B cell (primary cell): ENCODE measurements around the gene PSMD12. TPM values are rescaled to one million over a fixed set of nuclear protein-coding genes. Genes with fewer than 3 reads are reported as not detected.

ENCODE experiments used
- ATAC-seq: fragments of 200-7000 bp; cut with Tn5 transposase; one replicate; pipeline ENCODE4 v1.10.0; 2021; ENCODE audit warnings: low read depth, mild to moderate bottlenecking, moderate number of reproducible peaks, moderate library complexity
- CTCF ChIA-PET: fragments of 350-600 bp; sonication (Branson Sonifier 250); formaldehyde crosslinking; loops from one replicate; lab custom pipeline; 2021; ENCODE audit warnings: antibody characterized with exemption, inconsistent platforms; lab: Charles Lee
- POLR2A ChIA-PET: fragments of 350-600 bp; sonication (Branson Sonifier 250); formaldehyde crosslinking; loops from one replicate; lab custom pipeline; 2021; ENCODE audit warnings: antibody characterized with exemption; lab: Charles Lee
- DNase-seq: peaks from one replicate; pipeline ENCODE4 v3.0.0; 2013
- H2AFZ ChIP-seq: 2 replicates; pipeline ENCODE4 v1.6.1; 2012; ENCODE audit warnings: mild to moderate bottlenecking, low read depth, low read length; ENCODE audit not compliant: insufficient read depth, poor library complexity, severe bottlenecking
- H3K27ac ChIP-seq, 2 donors: 1 replicate in 1 of 2; 2 replicates in 1 of 2; pipeline ENCODE4 v1.5.1; 2012 to 2013; ENCODE audit warnings: low read length in 2 of 2, mild to moderate bottlenecking in 2 of 2, moderate library complexity in 1 of 2
- H3K27me3 ChIP-seq, 4 experiments: fragments of 200-600 bp in 1 of 4; sonication (generic) in 1 of 4; replicated peaks in 1 of 4; 1 replicate in 2 of 4; 2 replicates in 2 of 4; pipeline versions ENCODE4 v1.6.1 to v1.7.0; 2013 to 2016; ENCODE audit warnings: low read length in 3 of 4, mild to moderate bottlenecking in 2 of 4, mixed read lengths in 1 of 4, moderate library complexity in 1 of 4; ENCODE audit not compliant: insufficient read depth in 4 of 4, control insufficient read depth in 3 of 4; ENCODE audit errors: control extremely low read depth in 1 of 4
- H3K36me3 ChIP-seq, 2 experiments: replicated peaks in 1 of 2; 1 replicate in 1 of 2; 2 replicates in 1 of 2; pipeline versions ENCODE4 v1.6.1 to v1.7.1; 2013; ENCODE audit warnings: low read length in 1 of 2; ENCODE audit not compliant: insufficient read depth in 2 of 2, control insufficient read depth in 1 of 2; ENCODE audit errors: control extremely low read depth in 1 of 2, extremely low read depth in 1 of 2
- H3K4me1 ChIP-seq, 2 donors: fragments of 200-600 bp in 1 of 2; sonication (generic) in 1 of 2; 1 replicate in 1 of 2; 2 replicates in 1 of 2; pipeline versions ENCODE4 v1.5.1 to v1.6.1; 2013 to 2017; ENCODE audit warnings: low read length in 2 of 2; ENCODE audit not compliant: control insufficient read depth in 2 of 2, insufficient read depth in 2 of 2
- H3K4me2 ChIP-seq: replicated peaks from 2 replicates; pipeline ENCODE3; 2012; ENCODE audit warnings: mild to moderate bottlenecking, low read depth, low read length; ENCODE audit not compliant: poor library complexity, severe bottlenecking
- H3K4me3 ChIP-seq, 5 experiments: fragments of 200-600 bp in 1 of 5; sonication (generic) in 1 of 5; 1 replicate in 3 of 5; 2 replicates in 2 of 5; pipeline versions ENCODE4 v1.5.1 to v1.7.0; 2011 to 2016; ENCODE audit warnings: low read length in 4 of 5, mild to moderate bottlenecking in 4 of 5, low read depth in 2 of 5, control low read depth in 1 of 5, moderate library complexity in 1 of 5; ENCODE audit not compliant: insufficient read depth in 1 of 5; ENCODE audit errors: control extremely low read depth in 1 of 5, extremely low read depth in 1 of 5
- H3K79me2 ChIP-seq: fragments of 200-600 bp; sonication (generic); one replicate; pipeline ENCODE4 v1.6.0; 2016; ENCODE audit warnings: low read length; ENCODE audit not compliant: control insufficient read depth, insufficient read depth
- H3K9ac ChIP-seq: fragments of 200-600 bp; sonication (generic); 2 replicates; pipeline ENCODE4 v1.6.1; 2017; ENCODE audit warnings: mild to moderate bottlenecking, low read length, moderate library complexity
- H3K9me3 ChIP-seq, 3 donors: one replicate each; pipeline versions ENCODE4 v1.6.1 to v1.7.1; 2013; ENCODE audit warnings: low read length in 2 of 3; ENCODE audit not compliant: control insufficient read depth in 2 of 3, insufficient read depth in 1 of 3; ENCODE audit errors: control extremely low read depth in 1 of 3
- H4K20me1 ChIP-seq: 2 replicates; pipeline ENCODE4 v1.6.0; 2012; ENCODE audit warnings: mild to moderate bottlenecking, low read length; ENCODE audit not compliant: insufficient read depth, control insufficient read depth, poor library complexity, severe bottlenecking
- H3K27ac Mint-ChIP-seq: one replicate; pipeline ENCODE4 v1.8.0; 2021; ENCODE audit warnings: mixed read lengths
- H3K27me3 Mint-ChIP-seq: one replicate; pipeline ENCODE4 v1.8.0; 2021; ENCODE audit warnings: mixed read lengths
- H3K4me1 Mint-ChIP-seq: one replicate; pipeline ENCODE4 v1.8.0; 2021; ENCODE audit warnings: mixed read lengths
- H3K4me3 Mint-ChIP-seq: one replicate; pipeline ENCODE4 v1.8.0; 2021; ENCODE audit warnings: mixed read lengths
- H3K9me3 Mint-ChIP-seq: one replicate; pipeline ENCODE4 v1.8.0; 2022; ENCODE audit warnings: mixed read lengths; ENCODE audit not compliant: insufficient read depth
- EZH2 ChIP-seq: IDR thresholded peaks from 2 replicates; pipeline ENCODE4 v1.6.1; 2012; ENCODE audit warnings: borderline replicate concordance, low read depth, mild to moderate bottlenecking, moderate library complexity, low read length; ENCODE audit not compliant: insufficient read depth, poor library complexity, severe bottlenecking
- WGBS: methylation state at CpG from one replicate; pipeline ENCODE4 v1.1.5; 2013; ENCODE audit warnings: missing lambda C conversion rate; ENCODE audit not compliant: insufficient coverage; 5-methylcytosine and 5-hydroxymethylcytosine counted together
- intact Hi-C: fragments of 100-400 bp; cut with micrococcal nuclease; formaldehyde crosslinking; loops from one replicate; pipeline ENCODE4 v1.10.0; 2022
- polyA plus RNA-seq: library from polyadenylated mRNA; depleted of rRNA; stranded (reverse); fragments of >200 nt; gene quantifications from 2 replicates; pipeline ENCODE4 v1.2.3, GENCODE V29; 2012
- total RNA-seq, 2 donors: library from RNA; stranded (reverse); fragments of 120-200 nt in 1 of 2; gene quantifications; 1 replicate in 1 of 2; 2 replicates in 1 of 2; pipeline versions ENCODE4 v1.2.3 to v1.2.4, GENCODE V29; 2013 to 2022
- TF ChIP-seq, protein P1 (sequence below): fragments of 200-600 bp; IDR thresholded peaks from one replicate; pipeline ENCODE4 v1.8.0; 2022; ENCODE audit warnings: antibody characterized with exemption, mild to moderate bottlenecking

Gene PSMD12
- total and polyA plus RNA-seq, 2 donors (not counting 1 experiment from before 2014, with no cell fraction given): 6.4 to 36.7 TPM

DNA sequence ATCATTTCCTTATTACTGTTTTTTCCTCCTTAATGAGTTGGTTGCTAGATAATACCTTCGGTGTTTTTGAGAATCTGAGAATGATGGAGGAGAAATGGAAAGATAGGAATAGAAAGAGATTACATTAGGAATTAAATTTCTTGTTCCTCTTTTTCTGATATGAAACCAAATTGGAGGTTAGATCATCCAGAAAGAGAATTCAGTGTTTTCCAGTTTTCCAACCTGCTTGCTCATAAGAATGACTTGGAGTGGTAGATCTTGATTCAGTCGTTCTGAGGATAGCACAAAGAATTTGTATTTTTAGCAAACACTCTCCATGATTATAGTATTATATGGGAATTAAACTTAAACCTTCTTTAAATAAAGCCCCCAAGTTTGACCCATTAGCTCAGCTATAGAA lies 46.6 kb upstream of the PSMD12 start:
- H3K27ac Mint-ChIP-seq: no peak overlapping the region
- intact Hi-C loops: no loop called here
- peaks cover 0 to 7% (median 4%) of the 10 kb centered on the region in 3 donors for H3K9me3 ChIP-seq
- no CpG with 5 or more reads among the region's 2 CpGs for WGBS
- no peak overlapping the region for H3K27ac ChIP-seq
- no peaks in the 10 kb centered on the region for H3K27me3 Mint-ChIP-seq
- ATAC-seq (no peak), DNase-seq (no peak)
- no peaks in the 10 kb centered on the region for H4K20me1 ChIP-seq
- H3K4me3 ChIP-seq: no peak overlapping the region
- H2AFZ ChIP-seq: no peak overlapping the region
- no peak overlapping the region for H3K4me3 Mint-ChIP-seq
- no peaks in the 10 kb centered on the region for H3K4me1 ChIP-seq
- ChIA-PET CTCF (no interaction called here), POLR2A (no interaction called here)
- peaks cover 9% of the 10 kb centered on the region for H3K79me2 ChIP-seq
- peaks cover 2% of the 10 kb centered on the region for H3K9me3 Mint-ChIP-seq
- H3K4me1 Mint-ChIP-seq: peaks cover 6% of the 10 kb centered on the region
- no peak for TF ChIP-seq EZH2
- no peaks in the 10 kb centered on the region for H3K36me3 ChIP-seq
- H3K9ac ChIP-seq: no peak overlapping the region
- no peak overlapping the region for H3K4me2 ChIP-seq
- H3K27me3 ChIP-seq: no peaks in the 10 kb centered on the region

DNA sequence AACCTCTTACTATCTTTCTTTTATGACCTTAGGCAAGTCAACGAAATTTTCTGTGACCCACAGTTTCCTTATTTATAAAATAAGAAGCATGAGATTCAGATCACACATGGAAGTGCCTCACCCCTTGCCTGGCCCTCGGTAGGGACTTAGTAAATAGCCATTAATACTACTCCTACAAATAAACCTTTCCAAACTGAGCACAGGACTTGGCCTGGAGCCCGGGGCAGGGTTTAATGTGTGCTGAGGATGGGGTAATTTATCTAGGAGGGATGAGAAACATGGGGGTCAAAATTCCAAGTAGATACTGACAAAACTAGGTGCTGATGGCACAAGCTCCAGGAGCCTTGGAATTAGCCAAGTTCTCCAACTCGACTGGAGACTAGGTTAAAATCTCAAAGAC lies 45.7 kb upstream of the PSMD12 start:
- intact Hi-C loops: no loop called here
- TF ChIP-seq, protein P1, sequence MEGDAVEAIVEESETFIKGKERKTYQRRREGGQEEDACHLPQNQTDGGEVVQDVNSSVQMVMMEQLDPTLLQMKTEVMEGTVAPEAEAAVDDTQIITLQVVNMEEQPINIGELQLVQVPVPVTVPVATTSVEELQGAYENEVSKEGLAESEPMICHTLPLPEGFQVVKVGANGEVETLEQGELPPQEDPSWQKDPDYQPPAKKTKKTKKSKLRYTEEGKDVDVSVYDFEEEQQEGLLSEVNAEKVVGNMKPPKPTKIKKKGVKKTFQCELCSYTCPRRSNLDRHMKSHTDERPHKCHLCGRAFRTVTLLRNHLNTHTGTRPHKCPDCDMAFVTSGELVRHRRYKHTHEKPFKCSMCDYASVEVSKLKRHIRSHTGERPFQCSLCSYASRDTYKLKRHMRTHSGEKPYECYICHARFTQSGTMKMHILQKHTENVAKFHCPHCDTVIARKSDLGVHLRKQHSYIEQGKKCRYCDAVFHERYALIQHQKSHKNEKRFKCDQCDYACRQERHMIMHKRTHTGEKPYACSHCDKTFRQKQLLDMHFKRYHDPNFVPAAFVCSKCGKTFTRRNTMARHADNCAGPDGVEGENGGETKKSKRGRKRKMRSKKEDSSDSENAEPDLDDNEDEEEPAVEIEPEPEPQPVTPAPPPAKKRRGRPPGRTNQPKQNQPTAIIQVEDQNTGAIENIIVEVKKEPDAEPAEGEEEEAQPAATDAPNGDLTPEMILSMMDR: no peak
- TF ChIP-seq EZH2: no peak
- Mint-ChIP-seq H3K27ac (no peak overlapping the region), H3K27me3 (no peaks in the 10 kb centered on the region), H3K9me3 (peaks cover 2% of the 10 kb centered on the region), H3K4me1 (peaks cover 8% of the 10 kb centered on the region), H3K4me3 (no peak overlapping the region)
- DNase-seq (no peak), ATAC-seq (no peak)
- Histone ChIP-seq H3K79me2 (peaks cover 9% of the 10 kb centered on the region), H3K9ac (no peak overlapping the region), H2AFZ (no peak overlapping the region), H3K4me1 (no peaks in the 10 kb centered on the region), H4K20me1 (no peaks in the 10 kb centered on the region), H3K4me3 (no peak overlapping the region), H3K36me3 (no peaks in the 10 kb centered on the region), H3K27ac (no peak overlapping the region), H3K4me2 (no peak overlapping the region), H3K9me3 (peaks cover 0 to 7% (median 4%) of the 10 kb centered on the region in 3 donors), H3K27me3 (no peaks in the 10 kb centered on the region)
- 94% methylated on average over 2 of the region's 4 CpGs for WGBS
- ChIA-PET CTCF (no interaction called here), POLR2A (no interaction called here)
